ENCODE measurements around the gene PLCXD1.
A peak's percentile ranks its signal among the peaks of the same experiment; 100 is the strongest.
"Not testable (repeated sequence)": the region's sequence is repeated elsewhere in the genome, so short reads cannot be mapped to it uniquely, and the experiment has no call there.

PLCXD1 gene

DNA sequence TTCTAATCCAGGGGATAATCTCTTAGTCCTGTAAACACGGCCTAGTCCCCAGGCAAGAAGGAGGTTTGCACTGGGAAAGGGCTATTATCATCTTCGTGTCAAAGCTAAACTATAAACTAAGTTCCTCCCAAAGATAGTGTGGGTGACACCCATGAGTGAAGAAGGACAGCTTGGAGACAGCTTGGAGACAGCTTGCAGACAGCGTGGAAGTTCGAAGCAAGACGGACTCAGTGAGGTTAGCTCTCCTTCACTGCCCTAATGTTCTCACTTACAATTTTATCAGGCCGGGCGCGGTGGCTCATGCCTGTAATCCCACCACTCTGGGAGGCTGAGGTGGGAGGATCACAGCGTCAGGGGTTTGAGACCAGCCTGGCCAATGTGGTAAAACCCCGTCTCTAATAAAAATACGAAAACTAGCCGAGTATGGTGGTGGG lies 19.2 kb upstream of the PLCXD1 start:
- H3K4me3 ChIP-seq (ENCODE audit: low read depth, low read length): no peak overlapping the region
- DNase-seq (ENCODE audit: low read depth): no peak

DNA sequence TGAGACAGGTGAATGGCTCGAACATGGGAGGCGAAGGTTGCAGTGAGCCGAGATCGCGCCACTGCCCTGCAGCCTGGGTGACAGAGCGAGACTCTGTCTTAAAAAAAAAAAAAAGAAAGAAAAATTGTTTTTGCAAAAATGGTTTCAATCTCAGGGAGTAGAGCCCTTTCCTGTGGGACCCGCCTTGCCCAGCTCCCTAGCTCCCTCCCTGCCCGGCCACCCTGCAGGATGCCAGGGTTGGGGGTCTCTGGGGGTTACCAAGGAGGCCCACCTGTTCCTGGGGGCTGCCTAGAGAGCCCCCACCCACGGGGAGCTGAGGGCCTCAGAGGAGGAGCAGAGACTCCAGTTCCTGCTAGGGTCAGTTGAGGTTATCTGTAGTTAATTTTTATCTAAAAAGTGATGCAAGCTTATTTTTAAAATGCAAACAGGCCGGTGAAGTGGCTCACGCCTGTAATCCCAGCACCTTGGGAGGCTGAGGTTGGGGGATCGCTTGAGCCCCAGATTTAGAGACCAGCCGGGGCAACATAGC lies 18.7 kb upstream of the PLCXD1 start:
- H3K4me3 ChIP-seq (ENCODE audit: low read depth, low read length): no peak overlapping the region
- no peak for DNase-seq (ENCODE audit: low read depth)

DNA sequence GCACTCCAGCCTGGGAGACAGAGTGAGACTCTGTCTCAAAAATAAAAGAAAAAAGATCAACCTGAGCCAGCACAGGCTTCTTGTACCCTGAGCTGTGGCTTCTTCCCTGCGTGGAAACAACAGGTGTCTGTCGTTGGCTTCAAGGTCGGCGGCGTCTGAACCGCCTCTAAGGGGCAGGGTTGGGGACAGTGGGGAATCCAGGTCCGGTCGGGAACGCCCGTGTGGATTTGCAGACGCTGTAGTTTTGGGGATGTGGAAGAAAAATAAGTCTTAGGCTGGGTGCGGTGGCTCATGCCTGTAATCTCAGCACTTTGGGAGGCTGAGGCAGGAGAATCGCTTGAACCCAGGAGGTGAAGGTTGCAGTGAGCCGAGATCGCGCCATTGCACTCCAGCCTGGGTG lies 17.2 kb upstream of the PLCXD1 start:
- H3K4me3 ChIP-seq (ENCODE audit: low read depth, low read length); DNase-seq (ENCODE audit: low read depth): not testable (repeated sequence)

DNA sequence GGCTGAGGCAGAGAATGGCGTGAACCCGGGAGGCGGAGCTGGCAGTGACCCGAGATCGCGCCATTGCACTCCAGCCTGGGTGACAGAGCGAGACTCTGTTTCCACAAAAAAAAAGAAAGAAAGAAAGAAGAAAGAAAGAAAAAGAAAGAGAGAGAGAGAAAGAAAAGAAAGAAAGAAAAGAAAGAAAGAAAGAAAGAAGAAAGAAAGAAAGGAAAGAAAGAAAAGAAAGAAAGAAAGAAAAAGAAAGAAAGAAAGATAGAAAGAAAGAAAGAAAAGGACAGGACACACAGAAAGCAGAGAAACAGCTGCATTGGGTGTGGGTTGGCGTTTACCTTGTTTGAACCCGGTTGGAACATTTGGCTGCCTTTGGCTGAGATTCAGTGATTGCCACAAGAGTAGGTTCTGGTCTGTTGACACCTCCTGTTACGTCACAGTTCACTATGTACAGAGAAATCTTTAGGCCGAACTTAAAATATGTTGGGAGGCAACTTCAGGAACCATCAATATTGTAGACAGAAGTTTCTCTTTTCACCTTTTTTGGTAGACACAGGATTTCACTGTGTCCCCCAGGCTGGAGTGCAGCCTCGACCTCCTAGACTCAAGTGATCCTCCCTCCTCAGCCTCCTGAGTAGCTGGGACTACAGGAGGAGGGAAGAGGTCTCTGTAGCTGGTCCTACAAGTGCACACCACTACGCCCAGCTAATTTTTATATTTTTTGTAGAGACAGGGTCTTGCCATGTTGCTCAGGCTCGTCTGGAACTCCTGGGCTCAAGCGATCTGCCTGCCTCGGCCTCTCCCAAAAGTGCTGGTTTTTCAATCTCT lies 16.3 kb upstream of the PLCXD1 start:
- no peak for DNase-seq (ENCODE audit: low read depth)
- no peak overlapping the region for H3K4me3 ChIP-seq (ENCODE audit: low read depth, low read length)

DNA sequence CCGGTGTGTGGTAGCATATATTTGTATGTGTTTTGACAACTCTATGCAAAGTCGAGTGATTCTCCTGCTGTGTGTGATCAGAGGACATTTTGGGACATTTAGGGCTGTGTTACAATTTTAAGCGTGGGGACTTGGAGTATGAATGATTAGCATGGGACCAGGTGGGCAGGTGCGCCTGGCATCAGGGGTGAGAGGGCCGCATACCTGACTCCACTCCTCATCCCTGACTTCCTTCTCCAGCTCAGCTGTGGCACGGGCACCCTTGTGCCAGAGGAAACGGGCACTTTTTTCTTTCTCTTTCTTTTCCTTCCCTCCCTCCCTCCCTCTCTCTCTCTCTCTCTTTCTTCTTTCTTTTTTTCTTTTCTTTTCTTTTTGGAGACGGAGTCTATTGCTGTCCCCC lies 15.7 kb upstream of the PLCXD1 start:
- no peak for DNase-seq (ENCODE audit: low read depth)
- no peak overlapping the region for H3K4me3 ChIP-seq (ENCODE audit: low read depth, low read length)

DNA sequence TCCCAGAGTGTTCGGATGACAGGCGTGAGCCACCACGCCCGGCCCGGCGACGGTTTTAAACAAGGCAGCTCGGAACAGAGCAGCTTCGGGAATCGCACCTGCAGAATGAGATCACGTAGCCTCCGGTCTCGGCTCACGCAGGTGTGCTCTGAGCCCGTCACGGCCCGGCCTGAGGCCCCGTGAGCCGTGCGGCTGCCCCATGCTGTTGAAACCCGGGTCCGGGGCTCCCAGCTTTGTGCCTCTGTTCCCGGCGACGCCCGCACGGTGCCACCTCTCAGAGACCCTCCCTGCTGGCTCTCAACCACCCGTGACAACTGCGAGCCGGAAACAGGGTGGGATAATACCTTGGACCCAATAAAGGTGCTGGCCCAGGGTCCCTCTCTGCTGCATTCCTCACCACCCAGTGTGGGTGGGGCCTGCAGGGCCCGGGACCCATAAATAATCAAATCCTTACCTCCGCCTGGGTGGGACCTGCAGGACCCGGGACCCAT lies 13.4 kb upstream of the PLCXD1 start:
- no peak for DNase-seq (ENCODE audit: low read depth)
- no peak overlapping the region for H3K4me3 ChIP-seq (ENCODE audit: low read depth, low read length)

DNA sequence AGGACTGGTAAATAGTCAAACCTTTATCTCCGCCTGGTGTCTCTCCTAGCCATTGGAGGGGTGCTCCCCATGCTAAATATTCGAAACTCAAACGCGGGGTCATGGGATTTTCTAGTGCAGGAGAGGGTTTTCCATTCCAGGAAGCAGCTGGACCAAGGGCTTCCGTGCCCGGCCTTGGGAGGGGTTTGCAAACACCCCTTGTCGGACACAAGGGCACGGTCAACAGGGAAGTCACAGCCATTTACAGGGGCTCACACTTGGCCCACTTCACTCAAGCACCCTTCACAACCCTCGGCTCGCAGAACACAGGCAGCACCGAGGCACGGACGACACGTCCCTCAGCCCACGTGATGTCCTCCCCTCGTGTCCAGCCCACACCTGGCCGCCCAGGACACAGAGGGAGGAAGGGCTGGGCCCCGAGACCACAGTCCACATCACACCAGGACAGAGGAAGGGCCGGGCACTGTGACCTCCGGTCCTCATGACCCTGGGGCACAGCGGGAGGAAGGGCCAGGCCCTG lies 10.3 kb upstream of the PLCXD1 start:
- H3K4me3 ChIP-seq (ENCODE audit: low read depth, low read length): no peak overlapping the region
- DNase-seq (ENCODE audit: low read depth): no peak

DNA sequence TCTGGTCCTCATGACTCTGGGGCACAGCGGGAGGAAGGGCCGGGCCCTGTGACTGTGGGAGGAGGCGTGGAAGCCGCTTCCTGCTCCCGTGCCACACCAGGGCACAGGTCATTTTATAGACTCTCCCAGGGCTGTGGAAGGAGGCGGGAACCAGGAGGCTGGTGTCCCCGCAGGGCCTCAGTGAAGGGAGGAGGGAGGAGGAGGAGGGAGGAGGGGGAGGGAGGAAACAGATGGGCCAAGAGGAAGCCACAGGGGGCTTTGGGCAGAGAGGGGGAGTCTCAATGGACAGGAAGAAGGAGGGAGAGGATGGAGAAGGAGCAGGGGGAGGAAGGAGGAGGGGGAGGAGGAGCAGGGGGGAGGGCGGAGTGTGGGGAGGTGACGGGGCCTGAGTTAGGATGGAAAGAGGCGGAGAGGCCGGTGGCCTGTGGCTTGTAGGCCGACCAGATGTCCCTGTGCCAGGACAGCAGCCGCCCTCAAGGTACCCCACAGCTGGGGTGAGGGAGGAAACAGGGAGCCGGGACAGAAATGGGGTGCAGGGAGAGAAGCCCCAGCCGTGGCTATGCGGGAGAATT lies 6.2 kb upstream of the PLCXD1 start:
- no peak overlapping the region for H3K4me3 ChIP-seq (ENCODE audit: low read depth, low read length)
- DNase-seq (ENCODE audit: low read depth): no peak

DNA sequence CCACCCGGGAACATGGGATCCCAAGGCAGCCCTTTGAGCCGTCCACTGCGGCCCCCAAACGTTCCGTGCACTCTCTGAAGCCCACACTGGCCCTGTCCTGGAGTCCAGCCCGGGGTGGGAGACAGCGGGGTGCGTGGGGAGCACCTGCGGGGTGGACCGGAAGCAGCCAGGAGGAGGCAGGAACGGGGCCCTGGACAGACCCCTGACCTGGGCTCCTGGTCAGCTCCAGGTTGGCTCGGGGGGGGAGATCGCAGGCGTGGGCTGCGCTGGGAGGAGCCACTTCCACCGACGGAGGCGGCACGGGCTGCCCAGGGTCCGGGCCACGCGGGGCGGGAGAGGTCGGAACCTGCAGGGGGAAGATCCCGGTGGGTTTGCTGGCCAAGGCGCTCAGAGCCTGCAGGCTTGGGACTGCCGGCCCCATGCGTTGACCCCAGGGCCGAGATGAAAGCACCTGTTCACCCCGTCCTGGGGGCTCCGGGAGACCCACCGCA lies 5.7 kb upstream of the PLCXD1 start:
- peak overlapping the region; percentile 56 for H3K4me3 ChIP-seq (ENCODE audit: low read depth, low read length)
- DNase-seq (ENCODE audit: low read depth): no peak

DNA sequence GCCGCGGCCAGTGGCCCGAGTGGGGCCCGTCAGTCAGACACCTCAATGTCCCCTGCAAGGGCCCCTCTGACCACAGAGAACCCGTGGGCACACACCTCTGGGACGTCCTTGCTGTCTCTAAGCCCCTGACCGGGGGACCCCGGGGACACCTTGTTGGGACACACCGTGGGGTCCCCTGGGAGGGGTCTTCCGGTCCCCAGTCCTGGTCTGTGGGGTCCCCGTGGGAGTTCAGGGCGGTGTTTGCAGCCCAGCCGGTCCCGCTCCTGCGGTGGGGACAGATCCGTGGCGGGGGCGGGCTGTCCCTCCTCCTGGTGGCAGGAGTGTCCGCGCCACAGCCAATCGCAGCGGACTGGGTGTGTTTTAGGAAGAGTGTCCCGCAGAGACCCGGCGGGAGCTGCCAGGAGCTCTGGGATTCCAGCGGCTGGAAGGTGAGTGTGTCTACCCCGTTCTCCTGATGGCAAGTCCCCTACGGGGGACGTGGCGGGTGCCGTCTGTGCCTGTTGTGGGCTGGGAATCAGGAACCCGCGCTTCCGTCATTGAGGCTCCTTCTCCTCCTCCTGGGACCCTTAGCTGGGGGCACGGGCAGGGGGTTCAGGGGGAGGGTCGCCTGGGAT lies 5.1 kb upstream of the PLCXD1 start:
- DNase-seq (ENCODE audit: low read depth): no peak
- H3K4me3 ChIP-seq (ENCODE audit: low read depth, low read length): peak overlapping the region; percentile 56

DNA sequence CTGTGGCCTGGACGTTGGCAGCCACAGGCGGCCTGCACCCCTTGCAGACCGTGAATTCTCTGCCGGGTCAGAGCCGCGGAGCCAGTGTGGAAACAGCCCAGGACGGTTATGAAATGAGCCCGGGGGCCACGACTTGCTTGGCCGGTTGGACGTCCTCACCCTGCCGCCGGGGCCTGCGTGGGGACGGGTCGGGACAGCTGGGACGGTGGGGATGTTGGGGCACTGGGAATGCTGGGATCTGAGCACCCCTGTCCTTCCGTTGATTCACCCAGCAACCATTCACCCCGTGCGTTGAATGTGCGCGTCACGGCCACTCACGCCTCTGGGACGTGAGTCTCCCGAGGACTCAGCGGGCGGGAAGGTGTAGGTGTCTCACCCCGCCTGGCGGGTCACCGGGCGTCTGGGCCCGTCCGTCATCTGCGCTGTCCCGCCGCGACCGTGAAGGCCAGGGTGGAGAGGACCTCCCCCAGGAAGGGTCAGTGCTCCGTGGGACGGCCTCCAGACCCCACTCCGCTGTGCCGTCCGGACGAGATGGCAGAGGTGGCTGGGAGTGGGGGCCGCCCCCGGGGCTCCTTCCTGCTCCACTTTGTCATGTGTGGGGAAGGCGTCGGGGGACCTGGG lies 4.5 kb upstream of the PLCXD1 start:
- peak overlapping the region; percentile 56 for H3K4me3 ChIP-seq (ENCODE audit: low read depth, low read length)
- DNase-seq (ENCODE audit: low read depth): no peak

DNA sequence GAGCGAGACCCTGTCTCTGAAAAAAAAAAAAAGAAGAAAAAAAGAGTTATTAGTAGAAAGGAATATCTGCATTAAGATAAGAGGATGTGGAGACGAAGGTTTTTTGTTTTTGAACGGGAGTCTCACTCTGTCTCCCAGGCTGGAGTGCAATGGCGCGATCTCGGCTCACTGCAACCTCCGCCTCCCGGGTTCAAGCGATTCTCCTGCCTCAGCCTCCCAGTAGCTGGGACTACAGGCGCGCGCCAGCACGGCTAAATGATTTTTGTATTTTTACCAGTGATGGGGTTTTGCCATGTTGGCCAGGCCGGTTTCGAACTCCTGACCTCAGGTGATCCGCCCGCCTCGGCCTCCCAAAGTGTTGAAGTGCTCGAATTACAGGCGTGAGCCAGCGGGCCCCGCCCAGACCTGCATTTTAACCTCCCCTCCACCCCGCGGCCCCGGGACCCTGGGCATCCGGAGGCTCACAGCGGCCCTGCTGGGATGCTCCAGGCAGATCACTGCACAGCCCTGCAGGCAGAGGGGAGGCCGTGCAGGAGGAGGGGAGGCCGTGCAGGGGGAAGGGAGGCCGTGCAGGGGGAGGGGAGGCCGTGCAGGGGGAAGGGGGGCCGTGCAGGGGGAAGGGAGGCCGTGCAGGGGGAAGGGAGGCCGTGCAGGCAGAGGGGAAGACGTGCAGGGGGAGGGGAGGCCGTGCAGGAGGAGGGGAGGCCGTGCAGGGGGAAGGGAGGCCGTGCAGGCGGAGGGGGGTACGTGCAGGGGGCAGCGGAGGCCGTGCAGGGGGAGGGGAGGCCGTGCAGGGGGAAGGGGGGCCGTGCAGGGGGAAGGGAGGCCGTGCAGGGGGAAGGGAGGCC lies 1.2 kb upstream of the PLCXD1 start:
- H3K4me3 ChIP-seq (ENCODE audit: low read depth, low read length): not testable (repeated sequence)

DNA sequence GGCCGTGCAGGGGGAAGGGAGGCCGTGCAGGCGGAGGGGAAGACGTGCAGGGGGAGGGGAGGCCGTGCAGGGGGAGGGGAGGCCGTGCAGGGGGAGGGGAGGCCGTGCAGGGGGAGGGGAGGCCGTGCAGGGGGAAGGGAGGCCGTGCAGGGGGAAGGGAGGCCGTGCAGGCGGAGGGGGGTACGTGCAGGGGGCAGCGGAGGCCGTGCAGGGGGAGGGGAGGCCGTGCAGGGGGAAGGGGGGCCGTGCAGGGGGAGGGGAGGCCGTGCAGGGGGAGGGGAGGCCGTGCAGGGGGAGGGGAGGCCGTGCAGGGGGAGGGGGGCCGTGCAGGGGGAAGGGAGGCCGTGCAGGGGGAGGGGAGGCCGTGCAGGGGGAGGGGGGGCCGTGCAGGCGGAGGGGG lies 459 bp upstream of the PLCXD1 start:
- not testable (repeated sequence) for H3K4me3 ChIP-seq (ENCODE audit: low read depth, low read length); DNase-seq (ENCODE audit: low read depth)

More for the DNA sequence above, 1.2 kb upstream of the PLCXD1 start:
- not testable (repeated sequence) for DNase-seq (ENCODE audit: low read depth)

DNA sequence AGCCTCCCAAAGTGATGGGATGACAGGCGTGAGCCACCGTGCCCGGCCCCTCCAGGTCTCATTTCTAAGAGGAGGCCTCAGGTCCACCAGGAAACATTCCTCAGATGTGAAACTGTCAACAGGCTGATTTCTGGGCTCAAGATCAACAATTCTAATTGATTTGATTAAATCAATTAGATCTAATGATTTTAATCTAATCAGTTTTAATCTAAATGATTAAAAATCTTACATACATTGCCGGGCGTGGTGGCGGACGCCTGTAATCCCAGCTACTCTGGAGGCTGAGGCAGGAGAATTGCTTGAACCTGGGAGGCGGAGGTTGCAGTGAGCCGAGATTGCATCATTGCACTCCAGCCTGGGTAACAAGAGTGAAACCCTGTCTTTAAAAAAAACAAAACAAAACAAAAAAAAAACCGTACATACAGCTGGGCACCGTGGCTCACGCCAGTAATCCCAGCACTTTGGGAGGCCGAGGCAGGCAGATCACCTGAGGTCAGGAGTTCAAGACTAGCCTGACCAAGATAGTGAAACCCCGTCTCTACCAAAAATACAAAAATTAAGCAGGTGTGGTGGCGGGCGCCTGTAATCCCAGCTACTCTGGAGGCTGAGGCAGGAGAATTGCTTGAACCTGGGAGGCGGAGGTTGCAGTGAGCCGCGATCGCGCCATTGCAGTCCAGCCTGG lies 960 bp downstream of the PLCXD1 start:
- not testable (repeated sequence) for DNase-seq (ENCODE audit: low read depth)
- H3K4me3 ChIP-seq (ENCODE audit: low read depth, low read length): peak overlapping the region; percentile 41

DNA sequence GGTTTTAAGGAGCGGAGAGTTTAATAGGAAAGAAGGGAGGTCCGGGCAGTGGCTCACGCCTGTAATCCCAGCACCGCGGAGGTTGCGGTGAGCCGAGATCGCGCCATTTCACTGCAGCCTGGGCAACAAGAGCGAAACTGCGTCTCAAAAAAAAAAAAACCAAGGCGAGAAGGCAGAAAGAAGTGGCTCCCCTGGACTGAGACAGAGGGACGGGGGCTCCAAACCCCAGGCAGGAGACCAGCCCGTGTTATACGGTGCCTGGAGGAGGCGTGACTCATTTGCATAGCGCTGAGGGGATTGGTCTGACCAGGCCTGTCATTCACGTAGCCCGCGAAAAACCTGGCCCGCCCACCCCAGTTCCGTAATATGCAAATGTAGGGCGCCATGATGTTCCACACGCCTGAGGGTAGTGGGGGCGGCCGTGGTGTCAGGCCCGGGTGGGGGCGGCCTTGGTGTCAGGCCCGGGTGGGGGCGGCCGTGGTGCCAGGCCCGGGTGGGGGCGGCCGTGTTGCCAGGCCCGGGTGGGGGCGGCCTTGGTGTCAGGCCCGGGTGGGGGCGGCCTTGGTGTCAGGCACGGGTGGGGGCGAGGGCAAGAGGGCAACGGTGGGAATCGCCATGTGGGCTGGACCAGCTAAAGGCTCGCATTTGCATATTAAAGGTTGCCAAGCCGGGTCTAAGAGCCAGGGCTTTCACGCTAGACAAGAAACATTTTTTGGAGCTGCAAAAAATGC lies 2.1 kb downstream of the PLCXD1 start:
- peak overlapping the region; percentile 61 for H3K4me3 ChIP-seq (ENCODE audit: low read depth, low read length)
- DNase-seq (ENCODE audit: low read depth): no peak

DNA sequence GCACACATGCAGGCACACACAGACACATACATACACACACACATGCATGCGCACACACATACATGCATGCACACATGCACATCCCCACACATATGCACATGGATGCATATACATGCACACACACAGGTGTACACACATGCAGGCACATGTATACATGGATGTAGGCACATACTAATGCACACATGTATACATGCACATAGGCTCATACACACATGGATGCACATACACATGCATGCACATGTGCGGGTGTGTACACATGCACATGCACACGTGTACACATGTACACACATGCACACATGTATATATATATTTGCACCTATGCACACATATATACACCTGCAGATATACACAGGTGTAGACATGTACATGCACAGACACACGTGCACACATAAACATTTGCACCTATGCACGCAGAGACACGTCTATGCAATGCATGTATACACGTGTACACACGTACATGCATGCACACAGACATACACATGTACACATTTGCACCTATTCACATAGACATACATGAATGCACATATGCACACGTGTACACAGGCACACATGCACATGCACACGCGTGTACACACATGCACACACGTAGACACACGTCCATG lies 4.0 kb downstream of the PLCXD1 start:
- no peak for DNase-seq (ENCODE audit: low read depth)
- H3K4me3 ChIP-seq (ENCODE audit: low read depth, low read length): no peak overlapping the region

DNA sequence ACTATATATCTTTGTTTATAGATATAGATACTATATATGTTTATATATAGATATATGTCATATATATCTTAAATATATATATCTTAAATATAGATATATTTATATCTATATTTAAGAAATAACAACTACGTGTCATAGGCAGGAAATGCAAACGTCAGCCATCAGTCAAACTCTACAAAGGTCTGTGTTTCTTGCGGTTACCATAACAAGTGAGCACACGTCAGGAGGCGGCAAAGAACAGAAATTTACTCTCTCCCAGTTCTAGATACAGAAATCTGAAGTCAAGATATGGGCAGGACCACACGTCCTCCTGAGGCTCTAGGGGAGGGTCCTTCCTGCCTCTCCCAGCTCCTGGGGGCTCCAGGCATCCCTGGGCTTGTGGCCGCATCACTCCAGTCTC lies 6.5 kb downstream of the PLCXD1 start:
- no peak overlapping the region for H3K4me3 ChIP-seq (ENCODE audit: low read depth, low read length)
- DNase-seq (ENCODE audit: low read depth): no peak

Data from skeletal muscle cell (primary cell).